Testis (tissue), 3 donors: Measurements from ENCODE around the gene CST8. TPM values are rescaled to one million over a fixed set of nuclear protein-coding genes. Genes with fewer than 3 reads are reported as not detected.
"Not testable (repeated sequence)": the region's sequence is repeated elsewhere in the genome, so short reads cannot be mapped to it uniquely, and the experiment has no call there.

Experiments used
- DNase-seq: peaks from one replicate; pipeline ENCODE4 v3.0.0-alpha.2; 2019
- H3K27ac ChIP-seq, 2 donors: fragments of 200-600 bp; sonication (generic); one replicate each; pipeline ENCODE4 v1.5.1; 2019
- H3K27me3 ChIP-seq: fragments of 200-600 bp; sonication (generic); one replicate; pipeline ENCODE4 v1.5.1; 2019
- H3K36me3 ChIP-seq: fragments of 200-600 bp; sonication (generic); one replicate; pipeline ENCODE4 v1.5.1; 2017; ENCODE audit warnings: low read depth; ENCODE audit errors: missing control alignments
- H3K4me1 ChIP-seq: fragments of 200-600 bp; sonication (generic); one replicate; pipeline ENCODE4 v1.5.1; 2019
- H3K4me3 ChIP-seq, 2 donors: fragments of 200-600 bp; sonication (generic); one replicate each; pipeline ENCODE4 v1.5.1; 2017 to 2019
- H3K9me3 ChIP-seq: fragments of 200-600 bp; sonication (generic); one replicate; pipeline ENCODE4 v1.5.1; 2017
- CTCF ChIP-seq, 3 experiments: fragments of 450-650 bp in 2 of 3; fragments of 200-600 bp in 1 of 3; sonication (generic) in 1 of 3; IDR thresholded peaks; one replicate each; pipeline ENCODE4 v1.5.1; 2016 to 2019; ENCODE audit warnings: antibody characterized with exemption in 3 of 3, mild to moderate bottlenecking in 2 of 3, moderate library complexity in 1 of 3
- POLR2A ChIP-seq: fragments of 450-650 bp; IDR thresholded peaks from one replicate; pipeline ENCODE4 v1.6.1; 2017; ENCODE audit warnings: antibody characterized with exemption, mild to moderate bottlenecking, moderate library complexity
- WGBS, 2 donors: methylation state at CpG; one replicate each; pipeline ENCODE4 v1.1.5; 2018; 5-methylcytosine and 5-hydroxymethylcytosine counted together
- intact Hi-C: fragments of 100-400 bp; cut with DNase I; formaldehyde crosslinking; loops from one replicate; pipeline ENCODE4 v1.15.1; 2023; ENCODE audit warnings: low total_unique reads
- polyA plus RNA-seq: library from polyadenylated mRNA; stranded (reverse); fragments of 350-450 nt; fragmentation: Illumina TruSeq; extraction: RNeasy Lipid Tissue Mini Kit (QIAGEN cat#74804); gene quantifications from one replicate; pipeline ENCODE4 v1.2.3, GENCODE V29; 2014; ENCODE audit warnings: low read depth, low replicate concordance; ENCODE audit not compliant: insufficient read depth
- total RNA-seq, 2 donors: library from RNA; depleted of rRNA; stranded (reverse); fragments of >200 nt; gene quantifications; one replicate each; pipeline ENCODE4 v1.2.3, GENCODE V29; 2016

The CST8 gene
- total and polyA plus RNA-seq, 3 donors from 2014 or later: 9.0 to 31.5 (median 14.3) TPM

DNA sequence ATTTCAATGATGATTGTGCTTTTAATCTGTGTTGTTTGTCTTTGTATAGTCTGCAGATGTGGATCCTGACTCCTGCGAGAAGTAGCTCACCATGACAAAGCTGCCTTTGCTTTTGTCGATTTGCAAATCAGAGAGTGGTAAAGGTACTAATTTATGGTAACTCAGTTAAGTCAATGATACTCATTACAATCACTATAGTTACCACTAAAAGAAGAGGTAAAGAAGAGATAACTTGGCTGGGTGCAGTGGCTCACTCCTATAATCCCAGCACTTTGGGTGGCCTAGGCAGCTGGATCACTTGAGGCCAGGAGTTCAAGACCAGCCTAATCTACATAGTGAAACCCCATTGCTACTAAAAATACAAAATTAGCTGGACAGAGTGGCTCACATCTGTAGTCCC, 17.6 kb upstream of the CST8 start:
- WGBS, 2 donors: 26 to 39% methylated on average over 2 of the region's 2 CpGs

DNA sequence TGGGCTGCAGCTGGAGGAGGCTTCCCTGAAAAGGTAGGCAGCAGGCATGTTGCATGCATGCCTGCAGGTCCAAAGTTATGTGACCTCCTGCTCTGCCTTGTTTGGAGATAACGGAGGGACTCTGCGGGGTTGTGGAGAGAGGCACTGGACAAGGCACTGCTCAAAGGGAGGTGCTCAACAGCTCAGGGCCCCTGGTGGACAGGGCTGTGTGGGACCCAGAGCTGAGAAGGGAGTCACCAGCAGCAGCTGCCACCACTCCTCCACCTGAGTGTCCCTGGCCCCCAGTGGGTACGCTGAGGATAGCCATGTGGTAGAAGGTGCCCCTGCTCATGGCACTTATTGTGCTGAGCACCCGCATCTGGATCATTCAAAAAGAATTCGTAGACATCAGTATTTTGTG, 15.5 kb upstream of the CST8 start:
- no peak overlapping the region for H3K4me3 ChIP-seq
- no peak for TF ChIP-seq CTCF (IDR thresholded peaks at IDR 0.05)
- no peak for TF ChIP-seq POLR2A
- no peaks in the 10 kb centered on the region for H3K36me3 ChIP-seq
- H3K4me1 ChIP-seq: no peaks in the 10 kb centered on the region
- H3K9me3 ChIP-seq: no peaks in the 10 kb centered on the region
- WGBS, 2 donors: 89 to 94% methylated on average over 5 of the region's 5 CpGs
- no peak for DNase-seq
- H3K27me3 ChIP-seq: no peaks in the 10 kb centered on the region
- intact Hi-C loops: no loop called here
- H3K27ac ChIP-seq: no peak overlapping the region

More for the DNA sequence above, 17.6 kb upstream of the CST8 start:
- H3K27me3 ChIP-seq, H3K4me1 ChIP-seq, H3K9me3 ChIP-seq, H3K36me3 ChIP-seq, DNase-seq, H3K27ac ChIP-seq, intact Hi-C loops, H3K4me3 ChIP-seq: not testable (repeated sequence)

DNA sequence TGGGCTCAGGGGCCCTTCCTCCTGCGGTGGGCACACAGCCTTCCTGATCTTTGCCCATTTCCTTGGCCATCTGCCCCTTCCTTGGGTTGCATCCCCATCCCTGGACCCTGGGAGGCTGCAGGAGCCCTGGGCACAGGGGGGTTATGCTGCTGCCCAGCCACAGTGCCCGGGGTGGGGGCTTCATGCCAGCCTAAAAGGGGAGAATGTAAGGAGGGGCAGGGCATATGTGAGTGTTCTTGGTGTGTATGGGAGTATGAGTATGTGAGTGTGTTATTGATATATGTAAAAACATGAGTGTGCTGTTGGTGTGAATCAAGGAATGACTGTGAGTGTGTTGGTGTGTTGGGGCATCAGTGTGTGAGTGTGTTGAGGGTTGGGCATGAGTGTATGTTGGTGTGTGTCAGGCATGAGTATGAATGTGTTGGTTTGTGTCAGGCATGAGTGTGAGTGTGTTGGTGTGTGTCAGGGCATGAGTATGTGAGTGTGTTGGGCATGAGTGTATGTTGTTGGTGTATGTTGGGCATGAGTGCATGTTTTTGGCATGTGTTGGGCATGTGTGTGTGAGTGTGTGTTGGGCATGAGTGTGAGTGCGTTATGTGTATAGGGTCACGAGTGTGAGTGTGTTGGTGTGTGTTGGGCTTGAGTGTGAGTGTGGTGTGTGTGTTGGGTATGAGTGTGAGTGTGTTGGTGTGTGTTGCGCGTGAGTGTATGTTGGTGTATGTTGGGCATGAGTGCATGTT, 14.7 kb upstream of the CST8 start:
- 84 to 86% methylated on average over 6 of the region's 6 CpGs for WGBS, 2 donors
- Histone ChIP-seq H3K36me3 (no peaks in the 10 kb centered on the region), H3K9me3 (no peaks in the 10 kb centered on the region), H3K4me3 (no peak overlapping the region), H3K4me1 (no peaks in the 10 kb centered on the region), H3K27ac (no peak overlapping the region), H3K27me3 (no peaks in the 10 kb centered on the region)
- intact Hi-C loops: no loop called here
- DNase-seq: no peak
- no peak for TF ChIP-seq CTCF (IDR thresholded peaks at IDR 0.05)
- no peak for TF ChIP-seq POLR2A

GRCh38 chr20:23477223-23477622, 13.7 kb upstream of the CST8 start:
- peaks cover 3% of the 10 kb centered on the region for H3K4me1 ChIP-seq
- H3K36me3 ChIP-seq: no peaks in the 10 kb centered on the region
- 51 to 59% methylated on average over 3 of the region's 3 CpGs for WGBS, 2 donors
- H3K27me3 ChIP-seq: no peaks in the 10 kb centered on the region
- TF ChIP-seq CTCF (IDR thresholded peaks at IDR 0.05): no peak
- TF ChIP-seq POLR2A: no peak
- no peaks in the 10 kb centered on the region for H3K9me3 ChIP-seq
- intact Hi-C loops: no loop called here
- H3K27ac ChIP-seq: no peak overlapping the region
- H3K4me3 ChIP-seq: no peak overlapping the region
- no peak for DNase-seq

DNA sequence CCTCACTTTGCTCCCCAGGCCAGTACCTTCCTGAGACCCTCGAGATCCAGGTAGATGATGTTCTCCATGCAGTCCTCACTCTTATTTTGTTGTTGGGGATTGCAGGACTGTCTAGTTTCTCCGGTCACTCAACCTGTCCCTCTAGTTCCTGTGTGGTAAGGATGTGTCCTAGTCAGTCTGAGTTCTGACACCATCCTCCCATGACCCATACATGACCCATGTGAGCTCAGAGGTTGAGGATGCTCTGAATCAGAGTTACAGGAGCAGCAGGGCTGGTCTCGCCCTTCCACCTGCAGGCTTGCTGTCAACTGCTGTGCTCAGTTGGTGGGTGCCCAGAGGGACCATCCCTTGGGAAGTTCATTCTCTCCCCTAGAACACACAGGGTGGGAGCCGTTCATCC, 11.9 kb upstream of the CST8 start:
- no peak for TF ChIP-seq POLR2A
- TF ChIP-seq CTCF (IDR thresholded peaks at IDR 0.05): no peak
- H3K36me3 ChIP-seq: no peaks in the 10 kb centered on the region
- no peaks in the 10 kb centered on the region for H3K9me3 ChIP-seq
- H3K27ac ChIP-seq: no peak overlapping the region
- intact Hi-C loops: no loop called here
- H3K4me3 ChIP-seq: no peak overlapping the region
- no peaks in the 10 kb centered on the region for H3K27me3 ChIP-seq
- H3K4me1 ChIP-seq: peaks cover 3% of the 10 kb centered on the region
- no peak for DNase-seq
- WGBS, 2 donors: 79 to 89% methylated on average over 4 of the region's 4 CpGs
